Peyer's patch (tissue), 4 donors: ENCODE results near the gene BATF3. TPM values are rescaled to one million over a fixed set of nuclear protein-coding genes. Genes with fewer than 3 reads are reported as not detected.
A peak's percentile ranks its signal among the peaks of the same experiment; 100 is the strongest.

Experiments used
- DNase-seq, 3 donors: peaks; one replicate each; pipeline ENCODE4 v3.0.0-alpha.2; 2017 to 2019
- H3K27ac ChIP-seq, 4 donors: fragments of 200-600 bp; sonication (generic); one replicate each; pipeline ENCODE4 v1.5.1; 2016 to 2019
- H3K27me3 ChIP-seq, 2 donors: fragments of 200-600 bp; sonication (generic); one replicate each; pipeline ENCODE4 v1.5.1; 2019
- H3K36me3 ChIP-seq, 3 donors: fragments of 200-600 bp; sonication (generic); one replicate each; pipeline ENCODE4 v1.5.1; 2016 to 2019
- H3K4me1 ChIP-seq, 4 donors: fragments of 200-600 bp; sonication (generic); one replicate each; pipeline ENCODE4 v1.5.1; 2016 to 2019
- H3K4me3 ChIP-seq, 4 donors: fragments of 200-600 bp; sonication (generic); 1 replicate in 3 of 4; 2 replicates in 1 of 4; pipeline ENCODE4 v1.5.1; 2016 to 2019; ENCODE audit warnings: mild to moderate bottlenecking in 1 of 4
- H3K9me3 ChIP-seq, 4 donors: fragments of 200-600 bp; sonication (generic); one replicate each; pipeline ENCODE4 v1.5.1; 2016 to 2019; ENCODE audit warnings: mild to moderate bottlenecking in 1 of 4
- CTCF ChIP-seq, 6 experiments: fragments of 450-650 bp in 4 of 6; fragments of 200-600 bp in 2 of 6; sonication (generic) in 1 of 6; IDR thresholded peaks; one replicate each; pipeline ENCODE4 v1.5.1; 2017 to 2019; ENCODE audit warnings: antibody characterized with exemption in 6 of 6, mild to moderate bottlenecking in 3 of 6, moderate library complexity in 1 of 6
- POLR2A ChIP-seq, 2 donors: fragments of 450-650 bp; IDR thresholded peaks; one replicate each; pipeline ENCODE4 v1.5.1; 2017; ENCODE audit warnings: antibody characterized with exemption in 2 of 2, mild to moderate bottlenecking in 2 of 2, moderate library complexity in 2 of 2
- total RNA-seq, 4 donors: library from RNA; depleted of rRNA; stranded (reverse); fragments of >200 nt; gene quantifications; one replicate each; pipeline ENCODE4 v1.1.0, GENCODE V29; 2016

BATF3 gene
- total RNA-seq, 4 donors from 2014 or later: 2.1 to 6.6 (median 4.7) TPM; not detected in 1

- Histone ChIP-seq H3K27ac (peak overlapping the region in 3 of 4 donors; percentile 10 to 55 (median 31)), H3K9me3 (no peaks in the 10 kb centered on the region), H3K4me1 (peaks cover 0 to 18% (median 3%) of the 10 kb centered on the region in 4 donors), H3K36me3 (no peaks in the 10 kb centered on the region), H3K27me3 (no peaks in the 10 kb centered on the region), H3K4me3 (no peak overlapping the region)
- no peak for DNase-seq
- TF ChIP-seq CTCF (IDR thresholded peaks at IDR 0.05) (no peak), POLR2A (IDR thresholded peaks at IDR 0.05) (no peak)
Measured at GRCh38 chr1:212638492-212639151, 61.0 kb downstream of the BATF3 start.

- Histone ChIP-seq H3K36me3 (no peaks in the 10 kb centered on the region), H3K9me3 (no peaks in the 10 kb centered on the region), H3K27ac (peak overlapping the region in 2 of 4 donors; percentile 13 to 55), H3K27me3 (no peaks in the 10 kb centered on the region), H3K4me3 (no peak overlapping the region), H3K4me1 (peaks cover 0 to 18% (median 3%) of the 10 kb centered on the region in 4 donors)
- no peak for TF ChIP-seq POLR2A (IDR thresholded peaks at IDR 0.05)
- no peak for TF ChIP-seq CTCF (IDR thresholded peaks at IDR 0.05)
- no peak for DNase-seq
Measured at GRCh38 chr1:212637902-212638301, 61.7 kb downstream of the BATF3 start.

Other genes starting within 250 kb of the BATF3 start
- 10 to 100 TPM in 3 of 4 donors, 1 to 10 TPM in 1; 10.0 to 38.0 (median 17.2) TPM for gene ATF3, start 91.1 kb downstream of the BATF3 start, total RNA-seq
- 10 to 100 TPM; 29.2 to 61.9 (median 39.0) TPM for gene NSL1, start 91.9 kb upstream of the BATF3 start, total RNA-seq
- gene TATDN3, start 92.1 kb upstream of the BATF3 start, total RNA-seq: 10 to 100 TPM in 2 of 4 donors, 1 to 10 TPM in 2; 5.8 to 22.3 (median 12.8) TPM
- gene SPATA45, start 147.8 kb upstream of the BATF3 start, total RNA-seq: not detected
- 10 to 100 TPM; 19.8 to 83.4 (median 41.5) TPM for gene FLVCR1, start 158.4 kb upstream of the BATF3 start, total RNA-seq